Activated T-helper 2 cell treated with anti-CD3 and anti-CD28 coated beads, Interferon-gamma antibody, Interleukin-2, Interleukin-4, amounts not matched to agents 10 μg/mL and 5 μg/mL and 100 μg/mL, durations not matched to agents 14 hours and 24 hours and 36 hours (primary cell): ENCODE data around the gene COL15A1. TPM values are rescaled to one million over a fixed set of nuclear protein-coding genes. Genes with fewer than 3 reads are reported as not detected.

Experiments used
- DNase-seq: peaks from one replicate; pipeline ENCODE4 v3.0.0; 2021; ENCODE audit warnings: low spot score
- H3K27ac Mint-ChIP-seq: one replicate; pipeline ENCODE4 v1.8.0; 2021; ENCODE audit warnings: mixed read lengths
- H3K27me3 Mint-ChIP-seq: one replicate; pipeline ENCODE4 v1.8.0; 2021; ENCODE audit warnings: low read depth, mixed read lengths
- H3K36me3 Mint-ChIP-seq: one replicate; pipeline ENCODE4 v1.8.0; 2021; ENCODE audit warnings: low read depth, mixed read lengths
- H3K4me1 Mint-ChIP-seq: one replicate; pipeline ENCODE4 v1.8.0; 2021; ENCODE audit warnings: low read depth, mixed read lengths
- H3K4me3 Mint-ChIP-seq: one replicate; pipeline ENCODE4 v1.8.0; 2021; ENCODE audit warnings: low read depth, mild to moderate bottlenecking, moderate library complexity, mixed read lengths
- H3K9me3 Mint-ChIP-seq: one replicate; pipeline ENCODE4 v1.8.0; 2021; ENCODE audit warnings: mixed read lengths
- intact Hi-C: fragments of 100-400 bp; cut with micrococcal nuclease; formaldehyde crosslinking; loops from one replicate; pipeline ENCODE4 v1.15.1; 2023
- total RNA-seq: library from RNA; stranded (reverse); gene quantifications from 2 replicates; pipeline ENCODE4 v1.2.3, GENCODE V29; 2022

The COL15A1 gene
- total RNA-seq, 1 donor from 2014 or later = not detected

GRCh38 chr9:98922721-98923435 lies 20.8 kb upstream of the COL15A1 start:
- DNase-seq = no peak
- H3K27ac Mint-ChIP-seq = no peak overlapping the region
- intact Hi-C loops = no loop called here
- H3K4me3 Mint-ChIP-seq = no peak overlapping the region
- H3K27me3 Mint-ChIP-seq = peaks cover 11% of the 10 kb centered on the region
- H3K9me3 Mint-ChIP-seq = no peaks in the 10 kb centered on the region
- H3K36me3 Mint-ChIP-seq = no peaks in the 10 kb centered on the region
- H3K4me1 Mint-ChIP-seq = no peaks in the 10 kb centered on the region

DNA sequence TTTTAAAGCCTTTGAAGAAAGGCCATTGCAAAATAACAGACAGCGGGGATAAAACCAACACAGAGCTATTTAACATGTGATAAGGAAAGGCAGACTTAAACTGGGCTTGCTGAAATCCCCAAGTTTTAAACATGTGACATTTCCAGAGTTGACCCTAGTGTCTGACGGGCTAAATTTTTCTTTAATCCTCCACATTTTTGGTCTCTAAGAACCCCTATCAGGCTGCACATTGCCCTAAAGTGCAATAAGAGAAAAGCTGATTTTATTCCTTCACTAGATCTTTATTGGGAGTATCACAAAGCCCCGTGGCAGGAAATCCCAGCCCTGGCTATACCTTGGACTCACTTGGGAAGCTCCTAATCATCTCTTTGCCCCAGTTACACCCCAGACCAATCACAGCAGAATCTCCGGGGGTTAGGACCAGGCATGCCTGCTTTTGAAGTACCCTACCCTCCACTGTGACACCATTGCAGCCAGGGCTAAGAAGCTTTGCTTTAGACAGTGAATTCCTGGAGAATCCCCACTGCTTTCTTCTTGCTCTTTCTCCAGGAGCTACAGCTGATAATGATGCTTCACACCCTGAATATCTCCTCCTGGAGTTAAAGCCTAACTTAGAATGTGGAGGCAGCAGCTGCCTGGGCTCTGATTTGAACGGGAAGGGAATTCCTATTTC lies 20.1 kb upstream of the COL15A1 start:
- no peaks in the 10 kb centered on the region for H3K9me3 Mint-ChIP-seq
- H3K27ac Mint-ChIP-seq = no peak overlapping the region
- no peaks in the 10 kb centered on the region for H3K4me1 Mint-ChIP-seq
- no peak overlapping the region for H3K4me3 Mint-ChIP-seq
- intact Hi-C loops = no loop called here
- peaks cover 10% of the 10 kb centered on the region for H3K27me3 Mint-ChIP-seq
- no peaks in the 10 kb centered on the region for H3K36me3 Mint-ChIP-seq
- no peak for DNase-seq

DNA sequence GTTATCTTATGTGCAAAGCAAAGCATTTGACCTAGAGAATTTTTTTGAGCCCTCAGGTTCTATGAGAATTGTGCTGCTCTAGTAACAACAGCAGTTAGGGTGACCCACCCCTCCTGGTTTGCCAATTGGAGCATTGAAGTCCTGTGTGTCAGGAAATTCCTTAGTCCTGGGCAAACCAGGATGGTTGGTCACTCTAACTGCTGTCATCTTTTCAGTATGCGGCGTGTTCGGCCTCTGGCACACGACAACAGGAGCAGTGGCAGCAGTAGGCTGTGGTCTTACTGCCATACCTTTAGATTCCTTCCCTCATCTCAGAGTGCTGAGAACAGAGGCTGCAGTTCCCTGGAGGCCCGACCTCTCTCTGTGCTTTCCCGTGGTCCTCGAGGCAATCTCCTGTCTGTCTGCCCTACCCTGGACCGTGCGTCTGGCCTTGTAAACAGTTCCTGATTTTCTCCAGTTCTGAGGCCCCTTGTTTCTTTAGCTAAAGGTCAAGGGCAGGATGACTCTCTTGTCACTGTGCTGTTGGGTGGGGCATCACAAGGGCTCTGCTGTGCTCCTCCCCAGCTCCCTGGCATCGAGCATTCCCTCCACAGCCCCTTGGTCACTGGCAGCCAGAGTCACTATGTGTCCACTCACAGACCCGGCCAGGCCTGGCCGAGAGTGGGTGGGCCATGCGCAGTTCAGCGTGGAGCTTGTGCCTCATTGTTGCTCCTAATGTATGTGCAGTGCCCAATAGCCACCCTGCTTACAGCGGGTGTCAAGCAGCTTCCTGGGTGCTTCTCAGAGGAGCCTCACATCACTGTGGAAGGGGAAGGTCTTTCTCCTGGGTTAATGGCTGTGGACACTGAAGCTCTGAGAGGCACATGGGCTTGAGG lies 18.5 kb upstream of the COL15A1 start:
- no peaks in the 10 kb centered on the region for H3K36me3 Mint-ChIP-seq
- intact Hi-C loops = no loop called here
- H3K27ac Mint-ChIP-seq = no peak overlapping the region
- H3K4me1 Mint-ChIP-seq = no peaks in the 10 kb centered on the region
- H3K9me3 Mint-ChIP-seq = no peaks in the 10 kb centered on the region
- DNase-seq = no peak
- peaks cover 7% of the 10 kb centered on the region for H3K27me3 Mint-ChIP-seq
- H3K4me3 Mint-ChIP-seq = no peak overlapping the region

- DNase-seq = no peak
- no peaks in the 10 kb centered on the region for H3K36me3 Mint-ChIP-seq
- no peaks in the 10 kb centered on the region for H3K4me1 Mint-ChIP-seq
- peaks cover 5% of the 10 kb centered on the region for H3K27me3 Mint-ChIP-seq
- intact Hi-C loops = no loop called here
- H3K4me3 Mint-ChIP-seq = no peak overlapping the region
- no peak overlapping the region for H3K27ac Mint-ChIP-seq
- H3K9me3 Mint-ChIP-seq = no peaks in the 10 kb centered on the region
Observed at GRCh38 chr9:98925956-98926355, 17.8 kb upstream of the COL15A1 start.

DNA sequence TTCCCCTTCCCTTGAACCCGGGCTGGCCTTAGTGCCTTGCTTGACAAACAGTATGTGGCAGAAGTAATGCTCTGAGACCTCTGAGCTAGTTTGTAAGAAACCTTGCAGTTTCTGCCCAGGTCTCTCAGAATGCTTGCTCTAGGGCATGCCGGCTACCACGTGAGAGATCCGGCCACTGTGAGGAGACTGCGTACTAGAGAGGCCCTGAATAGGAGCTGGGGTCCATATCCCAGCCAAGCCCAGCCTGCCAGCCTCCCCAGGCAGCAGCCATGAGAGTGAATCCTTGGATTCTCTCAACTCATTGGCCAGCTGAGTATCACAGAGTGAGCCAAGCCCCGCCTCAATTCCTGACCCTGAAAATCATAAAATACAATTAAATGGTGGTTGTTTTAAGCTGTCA lies 16.0 kb upstream of the COL15A1 start:
- Mint-ChIP-seq H3K36me3 (no peaks in the 10 kb centered on the region), H3K4me1 (no peaks in the 10 kb centered on the region), H3K9me3 (no peaks in the 10 kb centered on the region), H3K27ac (no peak overlapping the region), H3K4me3 (no peak overlapping the region), H3K27me3 (peaks cover 5% of the 10 kb centered on the region)
- no peak for DNase-seq
- intact Hi-C loops = no loop called here

- no peaks in the 10 kb centered on the region for H3K36me3 Mint-ChIP-seq
- no peak overlapping the region for H3K4me3 Mint-ChIP-seq
- no peak overlapping the region for H3K27ac Mint-ChIP-seq
- no peaks in the 10 kb centered on the region for H3K4me1 Mint-ChIP-seq
- intact Hi-C loops = no loop called here
- DNase-seq = no peak
- peaks cover 5% of the 10 kb centered on the region for H3K27me3 Mint-ChIP-seq
- H3K9me3 Mint-ChIP-seq = no peaks in the 10 kb centered on the region
Observed at GRCh38 chr9:98929071-98929470, 14.6 kb upstream of the COL15A1 start.

- H3K27ac Mint-ChIP-seq = no peak overlapping the region
- H3K27me3 Mint-ChIP-seq = peaks cover 6% of the 10 kb centered on the region
- H3K4me3 Mint-ChIP-seq = no peak overlapping the region
- H3K36me3 Mint-ChIP-seq = no peaks in the 10 kb centered on the region
- H3K9me3 Mint-ChIP-seq = no peaks in the 10 kb centered on the region
- intact Hi-C loops = no loop called here
- H3K4me1 Mint-ChIP-seq = no peaks in the 10 kb centered on the region
- no peak for DNase-seq
Observed at GRCh38 chr9:98929895-98930341, 13.8 kb upstream of the COL15A1 start.

- H3K4me3 Mint-ChIP-seq = no peak overlapping the region
Observed at GRCh38 chr9:98930792-98931191, 12.9 kb upstream of the COL15A1 start.

DNA sequence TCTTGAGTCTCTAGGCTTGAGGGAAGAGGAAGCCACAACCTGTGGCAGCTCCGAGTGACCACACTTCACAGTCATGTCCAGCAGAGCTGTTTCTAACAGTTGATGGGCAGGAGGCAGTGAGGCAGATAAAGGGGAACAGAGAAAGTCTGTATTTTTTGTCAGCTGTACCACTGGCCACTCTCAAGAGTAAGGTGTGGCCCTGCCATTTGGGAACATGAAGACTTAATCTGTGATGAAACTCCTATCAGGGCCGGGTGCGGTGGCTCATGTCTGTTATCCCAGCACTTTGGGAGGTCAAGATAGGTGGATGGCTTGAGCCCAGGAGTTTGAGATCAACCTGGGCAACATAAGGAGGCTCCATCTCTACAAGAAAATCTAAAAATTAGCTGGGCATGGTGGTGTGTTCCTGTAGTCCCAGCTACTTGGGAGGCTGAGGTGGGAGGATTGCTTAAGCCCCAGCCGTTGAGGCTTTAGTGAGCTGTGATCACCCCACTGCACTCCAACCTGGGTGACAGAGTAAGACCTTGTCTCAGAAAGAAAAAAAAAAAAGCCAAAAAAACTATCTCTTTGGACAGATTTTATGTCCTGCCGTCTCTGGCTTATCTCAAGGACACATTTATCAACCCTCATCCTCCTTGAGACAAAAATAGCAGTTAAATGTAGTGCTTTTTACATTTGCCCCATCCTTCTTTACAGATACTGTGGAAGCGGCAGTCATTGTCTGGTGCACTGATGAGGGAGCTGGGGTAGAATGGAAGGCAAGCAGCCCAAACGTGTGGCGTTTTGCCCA lies 11.9 kb upstream of the COL15A1 start:
- H3K4me1 Mint-ChIP-seq = no peaks in the 10 kb centered on the region
- H3K27ac Mint-ChIP-seq = no peak overlapping the region
- intact Hi-C loops = no loop called here
- H3K9me3 Mint-ChIP-seq = no peaks in the 10 kb centered on the region
- no peaks in the 10 kb centered on the region for H3K36me3 Mint-ChIP-seq
- peaks cover 7% of the 10 kb centered on the region for H3K27me3 Mint-ChIP-seq
- no peak for DNase-seq
- no peak overlapping the region for H3K4me3 Mint-ChIP-seq

More at GRCh38 chr9:98930792-98931191, 12.9 kb upstream of the COL15A1 start:
- no peaks in the 10 kb centered on the region for H3K36me3 Mint-ChIP-seq
- DNase-seq = no peak
- intact Hi-C loops = no loop called here
- no peaks in the 10 kb centered on the region for H3K4me1 Mint-ChIP-seq
- H3K27ac Mint-ChIP-seq = no peak overlapping the region
- H3K9me3 Mint-ChIP-seq = no peaks in the 10 kb centered on the region
- H3K27me3 Mint-ChIP-seq = peaks cover 6% of the 10 kb centered on the region

DNA sequence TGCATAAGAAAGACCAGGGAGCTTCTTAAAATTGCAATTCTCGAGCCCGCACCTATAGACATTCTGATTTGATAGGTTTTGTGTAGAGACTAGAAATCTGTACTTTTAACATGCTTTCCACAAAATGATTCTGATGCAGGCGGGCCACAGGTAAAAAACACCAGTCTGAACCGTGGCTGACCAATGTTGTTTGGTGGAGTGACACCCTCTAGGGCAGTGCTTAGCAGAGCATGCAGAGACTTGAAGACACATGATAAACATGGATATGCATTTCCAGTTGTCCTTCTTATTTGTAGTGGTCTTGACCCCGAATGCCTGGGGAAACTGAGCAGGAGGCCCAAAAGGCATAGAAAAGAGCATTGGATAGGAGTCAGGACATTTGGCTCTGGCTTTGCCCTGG lies 10.5 kb upstream of the COL15A1 start:
- DNase-seq = no peak
- Mint-ChIP-seq H3K4me3 (no peak overlapping the region), H3K27ac (no peak overlapping the region), H3K4me1 (no peaks in the 10 kb centered on the region), H3K9me3 (no peaks in the 10 kb centered on the region), H3K27me3 (peaks cover 10% of the 10 kb centered on the region), H3K36me3 (no peaks in the 10 kb centered on the region)
- intact Hi-C loops = no loop called here

DNA sequence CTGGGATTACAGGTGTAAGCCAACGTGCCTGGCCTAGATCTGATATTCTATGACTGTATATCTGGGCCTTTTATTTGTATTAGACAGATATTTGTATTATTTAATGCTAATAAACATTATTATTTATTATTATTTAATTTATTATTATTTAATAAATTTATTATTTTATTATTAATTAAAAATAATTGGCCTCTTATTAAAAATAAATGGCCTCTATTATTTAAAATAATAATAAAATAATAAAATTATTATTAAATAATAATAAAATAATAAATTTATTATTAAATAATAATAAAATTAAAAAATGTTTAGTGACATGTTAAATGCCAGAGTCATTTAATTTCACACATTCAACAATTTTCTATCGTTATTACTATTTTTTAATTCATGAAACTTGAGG lies 9.8 kb upstream of the COL15A1 start:
- Mint-ChIP-seq H3K36me3 (no peaks in the 10 kb centered on the region), H3K27me3 (peaks cover 14% of the 10 kb centered on the region), H3K4me3 (no peak overlapping the region), H3K9me3 (no peaks in the 10 kb centered on the region), H3K4me1 (no peaks in the 10 kb centered on the region), H3K27ac (no peak overlapping the region)
- no peak for DNase-seq
- intact Hi-C loops = no loop called here

GRCh38 chr9:98935071-98935505 lies 8.6 kb upstream of the COL15A1 start:
- Mint-ChIP-seq H3K27ac (no peak overlapping the region), H3K36me3 (no peaks in the 10 kb centered on the region), H3K27me3 (peaks cover 24% of the 10 kb centered on the region), H3K4me1 (no peaks in the 10 kb centered on the region), H3K9me3 (no peaks in the 10 kb centered on the region), H3K4me3 (no peak overlapping the region)
- intact Hi-C loops = no loop called here
- DNase-seq = no peak
